SU-DHL-6 (cell line): ENCODE data around the gene TRPM3.

Experiments used
- H2AFZ ChIP-seq: fragments of 200-600 bp; sonication (generic); 2 replicates; pipeline ENCODE4 v1.6.1; 2014; ENCODE audit warnings: low read depth, mild to moderate bottlenecking, moderate library complexity, mixed read lengths, antibody characterized with exemption, low read length; ENCODE audit not compliant: severe bottlenecking
- H3F3A ChIP-seq: fragments of 200-600 bp; shearing (Covaris generic); 2 replicates; pipeline ENCODE4 v1.6.0; 2016; ENCODE audit warnings: antibody characterized with exemption, mild to moderate bottlenecking; ENCODE audit not compliant: insufficient read depth
- H3K27ac ChIP-seq: fragments of 200-600 bp; sonication (generic); 2 replicates; pipeline ENCODE4 v1.5.1; 2016; ENCODE audit warnings: low read depth, mild to moderate bottlenecking, low read length, moderate library complexity, mixed read lengths
- H3K27me3 ChIP-seq: fragments of 200-600 bp; sonication (generic), shearing (Covaris generic); 2 replicates; pipeline ENCODE4 v1.6.0; 2014; ENCODE audit warnings: mild to moderate bottlenecking, low read length
- H3K36me3 ChIP-seq: fragments of 200-600 bp; sonication (generic); 2 replicates; pipeline ENCODE4 v1.6.1; 2014; ENCODE audit warnings: mild to moderate bottlenecking, low read length, mixed read lengths
- H3K4me2 ChIP-seq: fragments of 300-600, 200-600 bp; shearing (Covaris generic), sonication (generic); 2 replicates; pipeline ENCODE4 v1.6.0; 2014; ENCODE audit warnings: low read length, low read depth, mild to moderate bottlenecking; ENCODE audit not compliant: poor library complexity, severe bottlenecking
- H3K4me3 ChIP-seq: fragments of 200-600 bp; sonication (generic); 2 replicates; pipeline ENCODE4 v1.5.1; 2014; ENCODE audit warnings: antibody characterized with exemption, low read length, mild to moderate bottlenecking, mixed read lengths; ENCODE audit not compliant: insufficient read depth, poor library complexity, severe bottlenecking
- H3K79me2 ChIP-seq: fragments of 200-600 bp; sonication (generic); 2 replicates; pipeline ENCODE4 v1.6.1; 2014; ENCODE audit warnings: mild to moderate bottlenecking, low read length, moderate library complexity; ENCODE audit not compliant: insufficient read depth
- H3K9ac ChIP-seq: fragments of 200-600 bp; sonication (generic); 2 replicates; pipeline ENCODE4 v1.7.0; 2014; ENCODE audit warnings: mild to moderate bottlenecking, low read length
- H3K9me2 ChIP-seq: fragments of 200-600 bp; sonication (generic); replicated peaks from 2 replicates; pipeline ENCODE4 v1.6.1; 2014; ENCODE audit warnings: low read length; ENCODE audit not compliant: insufficient read depth
- H3K9me3 ChIP-seq: fragments of 200-600 bp; sonication (generic); 2 replicates; pipeline ENCODE4 v1.6.1; 2014; ENCODE audit warnings: low read length, mixed read lengths; ENCODE audit not compliant: insufficient read depth
- H4K20me1 ChIP-seq: fragments of 200-600 bp; sonication (generic); 2 replicates; pipeline ENCODE4 v1.6.1; 2014; ENCODE audit warnings: low read depth, mild to moderate bottlenecking, antibody characterized with exemption, low read length, moderate library complexity, mixed read lengths
- EZH2phosphoT487 ChIP-seq: fragments of 200-600 bp; sonication (generic), shearing (Covaris generic); conservative IDR thresholded peaks from 2 replicates; pipeline ENCODE4 v1.6.1; 2018; ENCODE audit warnings: mild to moderate bottlenecking, antibody characterized with exemption, low read length, moderate library complexity, mixed read lengths
- TF ChIP-seq, protein P1 (sequence below): fragments of 200-600 bp; sonication (generic); IDR thresholded peaks from one replicate; pipeline ENCODE4 v1.5.1; 2017; ENCODE audit warnings: antibody characterized with exemption, mild to moderate bottlenecking, low read length, moderate library complexity; ENCODE audit not compliant: insufficient read depth, poor library complexity, severe bottlenecking

Gene TRPM3

GRCh38 chr9:71071633-71072032, 49.8 kb downstream of the TRPM3 start:
- H3K4me3 ChIP-seq: no peak overlapping the region
- no peak overlapping the region for H3K9ac ChIP-seq
- no peaks in the 10 kb centered on the region for H3K79me2 ChIP-seq
- H3K4me2 ChIP-seq: no peak overlapping the region
- TF ChIP-seq, protein P1, sequence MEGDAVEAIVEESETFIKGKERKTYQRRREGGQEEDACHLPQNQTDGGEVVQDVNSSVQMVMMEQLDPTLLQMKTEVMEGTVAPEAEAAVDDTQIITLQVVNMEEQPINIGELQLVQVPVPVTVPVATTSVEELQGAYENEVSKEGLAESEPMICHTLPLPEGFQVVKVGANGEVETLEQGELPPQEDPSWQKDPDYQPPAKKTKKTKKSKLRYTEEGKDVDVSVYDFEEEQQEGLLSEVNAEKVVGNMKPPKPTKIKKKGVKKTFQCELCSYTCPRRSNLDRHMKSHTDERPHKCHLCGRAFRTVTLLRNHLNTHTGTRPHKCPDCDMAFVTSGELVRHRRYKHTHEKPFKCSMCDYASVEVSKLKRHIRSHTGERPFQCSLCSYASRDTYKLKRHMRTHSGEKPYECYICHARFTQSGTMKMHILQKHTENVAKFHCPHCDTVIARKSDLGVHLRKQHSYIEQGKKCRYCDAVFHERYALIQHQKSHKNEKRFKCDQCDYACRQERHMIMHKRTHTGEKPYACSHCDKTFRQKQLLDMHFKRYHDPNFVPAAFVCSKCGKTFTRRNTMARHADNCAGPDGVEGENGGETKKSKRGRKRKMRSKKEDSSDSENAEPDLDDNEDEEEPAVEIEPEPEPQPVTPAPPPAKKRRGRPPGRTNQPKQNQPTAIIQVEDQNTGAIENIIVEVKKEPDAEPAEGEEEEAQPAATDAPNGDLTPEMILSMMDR: no peak
- no peak for TF ChIP-seq EZH2phosphoT487
- H2AFZ ChIP-seq: no peak overlapping the region
- no peaks in the 10 kb centered on the region for H3K36me3 ChIP-seq
- H3K27ac ChIP-seq: no peak overlapping the region
- no peaks in the 10 kb centered on the region for H3K9me2 ChIP-seq
- H3K9me3 ChIP-seq: no peaks in the 10 kb centered on the region
- H4K20me1 ChIP-seq: no peaks in the 10 kb centered on the region
- no peaks in the 10 kb centered on the region for H3F3A ChIP-seq
- H3K27me3 ChIP-seq: no peaks in the 10 kb centered on the region

DNA sequence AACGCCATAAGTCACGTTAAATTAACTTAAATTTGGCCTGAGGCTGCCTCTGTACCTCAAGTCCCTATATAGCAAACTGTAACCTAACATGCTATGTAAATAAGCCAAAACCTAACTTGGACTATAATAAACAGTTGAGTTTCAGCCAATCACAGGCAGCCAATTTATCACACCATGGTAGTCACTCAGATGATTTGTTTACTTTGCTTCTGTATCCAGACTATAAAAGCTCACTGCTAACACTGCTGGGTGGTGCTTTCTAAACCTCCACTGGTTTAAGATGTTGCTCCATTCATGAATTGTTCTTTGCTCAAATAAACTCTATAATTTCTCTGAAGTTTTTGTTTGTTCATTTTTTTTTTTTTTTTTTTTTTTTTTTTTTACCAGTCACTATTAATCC, 62.8 kb downstream of the TRPM3 start:
- Histone ChIP-seq H3F3A (no peaks in the 10 kb centered on the region), H3K4me3 (no peak overlapping the region), H3K79me2 (no peaks in the 10 kb centered on the region), H4K20me1 (no peaks in the 10 kb centered on the region), H3K4me2 (no peak overlapping the region), H3K36me3 (no peaks in the 10 kb centered on the region), H3K9me3 (no peaks in the 10 kb centered on the region), H3K27me3 (no peaks in the 10 kb centered on the region), H3K9ac (no peak overlapping the region), H3K27ac (no peak overlapping the region), H3K9me2 (no peaks in the 10 kb centered on the region), H2AFZ (no peak overlapping the region)
- TF ChIP-seq EZH2phosphoT487: no peak
- TF ChIP-seq, protein P1: no peak

- Histone ChIP-seq H3K79me2 (no peaks in the 10 kb centered on the region), H3K36me3 (no peaks in the 10 kb centered on the region), H3K9me3 (no peaks in the 10 kb centered on the region), H2AFZ (no peak overlapping the region), H3F3A (no peaks in the 10 kb centered on the region), H3K9ac (no peak overlapping the region), H3K27ac (no peak overlapping the region), H3K4me2 (no peak overlapping the region), H4K20me1 (no peaks in the 10 kb centered on the region), H3K27me3 (no peaks in the 10 kb centered on the region), H3K9me2 (no peaks in the 10 kb centered on the region), H3K4me3 (no peak overlapping the region)
- TF ChIP-seq, protein P1: no peak
- no peak for TF ChIP-seq EZH2phosphoT487
Observed at GRCh38 chr9:71052287-71052686, 69.1 kb downstream of the TRPM3 start.
